Small intestine (tissue), 7 donors: Measurements from ENCODE around the gene DLG2. TPM values are rescaled to one million over a fixed set of nuclear protein-coding genes. Genes with fewer than 3 reads are reported as not detected.

Experiments
- DNase-seq, 2 donors: peaks; one replicate each; pipeline versions ENCODE4 v3.0.0 to v3.0.0-alpha.2; 2013
- FAIRE-seq: peaks from 2 replicates; lab custom pipeline; 2012; peaks lifted over from hg19 to GRCh38; lab: Jason Lieb, UNC
- H3K27ac ChIP-seq, 3 donors: one replicate each; pipeline ENCODE4 v1.5.1; 2013; ENCODE audit warnings: low read length in 2 of 3, mild to moderate bottlenecking in 2 of 3, control low read depth in 1 of 3, inconsistent platforms in 1 of 3, low read depth in 1 of 3, moderate library complexity in 1 of 3
- H3K27me3 ChIP-seq, 3 donors: one replicate each; pipeline ENCODE4 v1.6.1; 2013; ENCODE audit warnings: low read length in 3 of 3, inconsistent platforms in 1 of 3; ENCODE audit not compliant: control insufficient read depth in 3 of 3, insufficient read depth in 3 of 3
- H3K36me3 ChIP-seq, 3 donors: one replicate each; pipeline ENCODE4 v1.6.1; 2013; ENCODE audit warnings: low read length in 3 of 3, inconsistent platforms in 1 of 3, low read depth in 1 of 3, mild to moderate bottlenecking in 1 of 3, moderate library complexity in 1 of 3; ENCODE audit not compliant: control insufficient read depth in 3 of 3, insufficient read depth in 2 of 3
- H3K4me1 ChIP-seq, 3 donors: one replicate each; pipeline ENCODE4 v1.6.1; 2013; ENCODE audit warnings: low read length in 2 of 3, inconsistent platforms in 1 of 3, low read depth in 1 of 3, mild to moderate bottlenecking in 1 of 3, moderate library complexity in 1 of 3; ENCODE audit not compliant: control insufficient read depth in 3 of 3, insufficient read depth in 2 of 3
- H3K4me3 ChIP-seq, 3 donors: one replicate each; pipeline ENCODE4 v1.5.1; 2013; ENCODE audit warnings: low read length in 3 of 3, control low read depth in 1 of 3, inconsistent platforms in 1 of 3, low read depth in 1 of 3, mild to moderate bottlenecking in 1 of 3, moderate library complexity in 1 of 3
- H3K9me3 ChIP-seq, 2 donors: one replicate each; pipeline ENCODE4 v1.6.1; 2013; ENCODE audit warnings: low read depth in 1 of 2, low read length in 1 of 2; ENCODE audit not compliant: control insufficient read depth in 2 of 2, insufficient read depth in 1 of 2
- WGBS, 3 donors: extraction: QIAGEN DNeasy Blood & Tissue Kit; methylation state at CpG; one replicate each; pipeline ENCODE4 v1.1.7; 2013; 5-methylcytosine and 5-hydroxymethylcytosine counted together
- polyA plus RNA-seq, 4 donors: library from polyadenylated mRNA; stranded (reverse) in 3 of 4; unstranded in 1 of 4; fragments of 200-250 nt in 3 of 4; fragments of 120-200 nt in 1 of 4; gene quantifications; one replicate each; pipeline versions ENCODE4 v1.2.1 to v1.2.3, GENCODE V29; 2013
- donor health status: healthy with polysubstance abuse.
- donor health status: control.
- donor health status: control.
- donor health status: Bipolar disorder and iron deficiency.
- donor health status: healthy.

The DLG2 gene
- polyA plus RNA-seq, 4 donors: 0.22 to 1.6 (median 1.1) TPM

DNA sequence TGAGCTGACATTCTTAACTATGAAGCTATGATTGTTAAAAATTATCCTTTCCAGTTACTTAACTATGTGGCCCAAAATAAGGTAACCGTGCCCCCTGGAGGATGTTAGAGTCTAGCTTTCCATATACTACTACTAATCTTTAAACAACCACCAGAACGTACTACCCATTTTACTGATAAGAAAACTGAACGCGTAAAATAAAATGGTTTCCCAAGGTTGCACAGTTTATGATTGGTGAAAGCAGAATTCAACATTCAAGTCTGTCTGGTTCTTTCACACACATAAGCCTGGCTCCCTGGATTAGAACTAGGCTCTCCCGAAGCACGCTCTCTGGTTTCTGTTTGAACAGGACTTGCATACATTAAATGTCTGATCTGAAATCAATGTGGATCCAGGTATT is 1903.1 kb downstream of the DLG2 start:
- Histone ChIP-seq H3K27me3 (peaks cover 0 to 5% (median 0%) of the 10 kb centered on the region in 3 donors), H3K4me3 (peak overlapping the region in 1 of 3 donors; percentile 35), H3K36me3 (no peaks in the 10 kb centered on the region), H3K27ac (peak overlapping the region in 1 of 3 donors; percentile 10), H3K9me3 (no peaks in the 10 kb centered on the region), H3K4me1 (peaks cover 0 to 12% (median 0%) of the 10 kb centered on the region in 3 donors)
- WGBS, 3 donors: 8 to 15% (median 13%) methylated on average over 6 of the region's 6 CpGs
- DNase-seq: peak; percentile 74 to 77
- FAIRE-seq: no peak

DNA sequence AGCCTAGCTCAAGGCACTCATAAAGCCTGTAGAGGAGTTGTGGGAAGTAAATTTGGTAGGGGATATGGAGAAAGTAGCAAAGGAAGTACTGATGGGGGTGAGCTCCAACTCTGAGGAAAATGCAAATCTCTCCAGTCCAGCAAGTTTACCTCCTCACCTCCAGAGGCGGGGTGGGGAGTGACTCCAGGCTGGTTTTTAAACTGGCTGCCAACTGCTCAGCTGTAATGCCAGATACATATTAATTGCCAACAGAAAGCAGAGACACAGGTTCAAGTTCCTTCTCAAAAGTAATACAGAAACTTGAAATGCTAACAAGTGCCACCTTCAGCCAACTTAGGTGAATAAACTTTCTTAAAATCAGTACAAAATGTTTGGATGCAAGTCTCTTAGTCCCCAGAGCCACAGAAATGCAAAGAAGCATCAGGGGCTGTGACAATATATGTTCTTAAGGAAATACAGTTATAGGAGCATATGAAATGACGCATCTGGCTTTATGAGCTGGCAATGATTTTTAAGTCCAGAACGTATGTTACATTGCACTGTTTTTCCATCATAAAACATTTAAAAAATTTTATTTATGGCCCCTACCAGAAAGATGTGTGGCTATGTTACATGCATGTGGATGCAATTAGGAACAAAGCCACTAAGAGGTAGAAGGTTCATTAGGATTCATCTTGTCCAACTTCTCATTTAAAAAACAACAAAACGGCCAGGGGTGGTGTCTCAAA is 1904.6 kb downstream of the DLG2 start:
- Histone ChIP-seq H3K9me3 (no peaks in the 10 kb centered on the region), H3K4me1 (peaks cover 0 to 12% (median 0%) of the 10 kb centered on the region in 3 donors), H3K27ac (no peak overlapping the region), H3K4me3 (no peak overlapping the region), H3K36me3 (no peaks in the 10 kb centered on the region), H3K27me3 (peaks cover 0 to 5% (median 0%) of the 10 kb centered on the region in 3 donors)
- WGBS, 3 donors: 63 to 75% (median 65%) methylated on average over 4 of the region's 4 CpGs
- FAIRE-seq: no peak
- no peak for DNase-seq

DNA sequence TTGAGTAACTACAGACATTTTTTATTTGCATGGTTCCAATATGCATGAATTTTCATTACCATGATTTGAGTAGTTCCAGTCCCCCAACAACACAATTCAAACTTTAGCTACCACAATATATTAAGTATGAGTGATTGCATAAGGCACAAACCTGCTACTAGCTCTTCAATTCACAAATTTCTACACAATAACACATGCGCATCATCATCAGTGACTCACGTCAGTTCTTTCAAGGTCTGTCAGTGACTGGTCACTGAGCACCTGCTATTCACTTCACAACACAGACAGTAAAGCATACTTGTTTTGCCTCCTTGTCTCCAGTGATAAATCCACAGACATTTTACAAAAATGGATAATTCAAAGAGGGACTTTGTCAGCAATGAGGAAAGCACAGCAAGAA is 1905.9 kb downstream of the DLG2 start:
- DNase-seq (no peak), FAIRE-seq (no peak)
- H3K36me3 ChIP-seq: no peaks in the 10 kb centered on the region
- H3K4me3 ChIP-seq: no peak overlapping the region
- H3K9me3 ChIP-seq: no peaks in the 10 kb centered on the region
- H3K27me3 ChIP-seq: peaks cover 0 to 5% (median 0%) of the 10 kb centered on the region in 3 donors
- H3K4me1 ChIP-seq: peaks cover 0 to 12% (median 0%) of the 10 kb centered on the region in 3 donors
- H3K27ac ChIP-seq: no peak overlapping the region
- WGBS, 3 donors: 70 to 82% (median 72%) methylated on average over 2 of the region's 2 CpGs

DNA sequence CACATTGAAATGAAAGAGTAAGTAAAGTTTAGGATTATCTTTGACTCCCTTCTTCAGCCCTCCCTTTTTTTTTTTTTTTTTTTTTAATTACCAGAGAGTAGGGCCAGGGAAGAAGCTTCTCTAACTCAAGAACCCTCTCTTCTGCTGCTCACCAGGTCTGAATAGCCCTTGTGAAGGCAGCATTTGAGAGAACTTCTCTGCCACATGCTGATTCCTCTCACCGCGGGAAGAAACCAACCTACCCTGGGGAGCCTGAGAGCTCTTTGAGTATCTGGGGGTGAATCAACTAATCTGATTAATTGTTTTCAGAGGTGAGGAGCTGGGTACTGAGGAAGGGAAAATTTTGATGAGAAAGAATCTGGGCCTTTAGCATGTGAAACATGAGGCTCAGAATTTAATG is 1906.5 kb downstream of the DLG2 start:
- Histone ChIP-seq H3K9me3 (no peaks in the 10 kb centered on the region), H3K27me3 (peaks cover 0 to 5% (median 0%) of the 10 kb centered on the region in 3 donors), H3K36me3 (no peaks in the 10 kb centered on the region), H3K27ac (no peak overlapping the region), H3K4me3 (no peak overlapping the region), H3K4me1 (peaks cover 0 to 12% (median 0%) of the 10 kb centered on the region in 3 donors)
- WGBS, 3 donors: 66 to 91% (median 88%) methylated on average over 2 of the region's 2 CpGs
- no peak for DNase-seq
- no peak for FAIRE-seq

DNA sequence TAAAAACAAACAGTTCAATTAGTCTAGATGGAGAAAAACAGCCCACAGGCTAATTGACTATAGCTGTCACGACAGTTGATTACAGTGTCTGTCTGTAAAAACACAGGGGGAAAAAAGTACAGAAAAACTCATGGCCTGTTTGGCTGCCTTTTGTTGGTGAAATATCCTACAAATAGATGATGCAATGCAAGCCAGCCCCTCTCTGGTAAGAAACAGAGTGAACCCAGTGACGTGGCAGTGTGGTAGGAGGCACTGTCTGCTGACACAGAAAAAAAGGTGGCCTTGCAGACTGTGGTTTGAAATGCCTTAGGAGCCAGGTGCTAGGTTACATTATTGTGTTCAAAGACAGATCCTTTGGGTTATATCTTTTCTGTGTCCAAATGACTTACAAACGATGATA is 1909.6 kb downstream of the DLG2 start:
- H3K4me1 ChIP-seq: no peaks in the 10 kb centered on the region

DNA sequence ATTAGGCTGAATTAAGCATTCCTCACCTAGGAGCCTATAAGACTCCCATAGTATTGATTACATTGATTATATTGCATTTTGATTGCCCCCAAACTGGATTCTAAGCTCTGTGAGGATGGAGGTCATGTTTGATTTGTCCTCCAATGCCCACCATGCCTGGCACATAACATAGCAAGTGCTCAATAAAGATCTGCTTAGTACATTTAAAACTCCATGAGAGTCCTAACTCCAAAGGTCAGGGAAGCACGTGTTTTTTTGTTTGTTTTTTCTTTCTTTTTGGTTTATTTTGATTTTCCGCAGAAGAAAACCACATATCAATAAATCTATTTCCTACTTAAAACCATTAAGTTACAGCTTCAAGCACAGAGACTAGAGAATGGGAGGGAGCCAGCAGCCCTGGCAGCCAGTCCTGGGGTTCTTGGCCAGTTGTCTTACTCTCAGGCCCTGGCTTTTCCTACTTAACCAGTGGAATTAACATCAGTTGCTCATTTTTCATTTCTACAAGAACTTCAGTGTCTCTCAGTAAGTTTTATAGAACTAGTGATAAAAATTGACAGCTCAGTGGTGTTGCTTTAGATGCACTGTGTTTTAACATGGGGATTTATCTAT is 1911.1 kb downstream of the DLG2 start:
- Histone ChIP-seq H3K4me1 (peaks cover 0 to 5% (median 0%) of the 10 kb centered on the region in 3 donors), H3K27ac (no peak overlapping the region), H3K36me3 (no peaks in the 10 kb centered on the region), H3K27me3 (no peaks in the 10 kb centered on the region), H3K9me3 (no peaks in the 10 kb centered on the region), H3K4me3 (no peak overlapping the region)
- FAIRE-seq: no peak
- DNase-seq: no peak
- 48 to 70% (median 63%) methylated on average over 2 of the region's 2 CpGs for WGBS, 3 donors

More for the DNA sequence above, 1909.6 kb downstream of the DLG2 start:
- WGBS, 3 donors: 54 to 82% (median 71%) methylated on average over 3 of the region's 3 CpGs
- Histone ChIP-seq H3K4me3 (no peak overlapping the region), H3K36me3 (no peaks in the 10 kb centered on the region), H3K27ac (no peak overlapping the region), H3K27me3 (no peaks in the 10 kb centered on the region), H3K9me3 (no peaks in the 10 kb centered on the region)
- DNase-seq (peak in 1 of 2 donors; percentile 26), FAIRE-seq (no peak)

DNA sequence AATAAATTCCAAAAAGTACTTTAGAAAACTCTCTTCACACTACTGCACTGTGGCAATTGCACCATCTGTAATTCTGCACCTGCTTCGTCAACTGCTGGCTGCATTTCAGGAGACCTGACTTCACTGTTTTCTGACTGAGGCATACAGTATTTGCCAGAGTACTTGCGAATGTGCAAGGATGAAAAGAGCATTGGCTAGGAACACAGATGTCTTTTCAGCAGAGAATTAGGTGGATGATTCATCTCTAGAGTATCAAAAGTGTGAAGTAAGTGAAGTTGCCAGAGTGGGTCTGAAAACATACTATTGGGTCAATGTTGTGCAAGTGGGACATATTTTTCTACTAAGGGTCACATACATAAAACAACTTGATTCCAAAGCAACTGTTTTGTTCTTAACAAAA is 1913.4 kb downstream of the DLG2 start:
- FAIRE-seq (no peak), DNase-seq (no peak)
- Histone ChIP-seq H3K4me1 (peaks cover 0 to 9% (median 0%) of the 10 kb centered on the region in 3 donors), H3K27me3 (no peaks in the 10 kb centered on the region), H3K36me3 (no peaks in the 10 kb centered on the region), H3K27ac (no peak overlapping the region), H3K4me3 (no peak overlapping the region), H3K9me3 (no peaks in the 10 kb centered on the region)
- WGBS, 3 donors: 67 to 83% (median 76%) methylated on average over 2 of the region's 2 CpGs

DNA sequence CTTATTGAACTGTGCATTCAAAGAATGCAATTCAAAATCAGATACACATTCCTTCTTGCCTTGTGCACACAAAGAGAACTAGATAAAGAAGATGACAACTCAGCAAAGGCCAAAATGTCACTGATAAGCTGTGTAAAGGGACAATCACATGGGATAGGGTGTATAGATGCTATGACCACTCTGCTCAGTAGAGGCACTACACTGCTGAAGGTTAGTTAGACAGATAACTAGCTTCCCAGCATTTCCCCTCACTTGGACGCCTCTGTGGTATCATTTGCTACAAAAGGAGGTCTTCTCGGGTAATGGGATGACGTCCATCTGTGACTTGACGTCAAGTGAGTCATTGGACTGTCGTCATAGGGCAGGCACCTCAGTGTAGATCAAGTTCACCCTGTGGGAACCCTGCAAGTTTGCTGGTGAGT is 1916.0 kb downstream of the DLG2 start:
- no peaks in the 10 kb centered on the region for H3K36me3 ChIP-seq
- H3K9me3 ChIP-seq: no peaks in the 10 kb centered on the region
- no peak overlapping the region for H3K4me3 ChIP-seq
- H3K4me1 ChIP-seq: peaks cover 0 to 9% (median 0%) of the 10 kb centered on the region in 3 donors
- DNase-seq (peak; percentile 12 to 63), FAIRE-seq (no peak)
- WGBS, 3 donors: 76 to 77% (median 76%) methylated on average over 5 of the region's 5 CpGs
- no peaks in the 10 kb centered on the region for H3K27me3 ChIP-seq
- peak overlapping the region in 1 of 3 donors; percentile 13 for H3K27ac ChIP-seq
